Activated T-cell treated with anti-CD3 and anti-CD28 coated beads for 4 hours (primary cell): ENCODE measurements around the gene ADAMTSL3.
"Not testable (repeated sequence)": the region's sequence is repeated elsewhere in the genome, so short reads cannot be mapped to it uniquely, and the experiment has no call there.

ENCODE experiments used
- DNase-seq: peaks from one replicate; pipeline ENCODE4 v3.0.0-alpha.2; 2020

Gene ADAMTSL3

GRCh38 chr15:83993591-83993990 lies 339.7 kb downstream of the ADAMTSL3 start:
- no peak for DNase-seq

- no peak for DNase-seq
These were observed 344.6 kb downstream of the ADAMTSL3 start for GRCh38 chr15:83998486-83998885.

GRCh38 chr15:83999396-84000135 lies 345.6 kb downstream of the ADAMTSL3 start:
- no peak for DNase-seq

- no peak for DNase-seq
These were observed 347.1 kb downstream of the ADAMTSL3 start for GRCh38 chr15:84001037-84001436.

GRCh38 chr15:84001655-84002054 lies 347.7 kb downstream of the ADAMTSL3 start:
- DNase-seq: no peak

- DNase-seq: no peak
These were observed 350.0 kb downstream of the ADAMTSL3 start for GRCh38 chr15:84003791-84004503.

GRCh38 chr15:84006421-84006820 lies 352.5 kb downstream of the ADAMTSL3 start:
- no peak for DNase-seq

GRCh38 chr15:84009616-84010015 lies 355.7 kb downstream of the ADAMTSL3 start:
- DNase-seq: no peak

GRCh38 chr15:84010246-84010645 lies 356.3 kb downstream of the ADAMTSL3 start:
- no peak for DNase-seq

- no peak for DNase-seq
These were observed 362.4 kb downstream of the ADAMTSL3 start for GRCh38 chr15:84016371-84016770.

GRCh38 chr15:84022516-84022915 lies 368.6 kb downstream of the ADAMTSL3 start:
- no peak for DNase-seq

- DNase-seq: no peak
These were observed 369.7 kb downstream of the ADAMTSL3 start for GRCh38 chr15:84023636-84024035.

- DNase-seq: no peak
These were observed 380.1 kb downstream of the ADAMTSL3 start for GRCh38 chr15:84033793-84034553.

GRCh38 chr15:84034578-84035398 lies 380.9 kb downstream of the ADAMTSL3 start:
- no peak for DNase-seq

GRCh38 chr15:84035399-84035766 lies 381.5 kb downstream of the ADAMTSL3 start:
- DNase-seq: no peak

- no peak for DNase-seq
These were observed 383.4 kb downstream of the ADAMTSL3 start for GRCh38 chr15:84037301-84037700.

GRCh38 chr15:84042434-84043056 lies 388.6 kb downstream of the ADAMTSL3 start:
- DNase-seq: not testable (repeated sequence)

- DNase-seq: no peak
These were observed 392.2 kb downstream of the ADAMTSL3 start for GRCh38 chr15:84046064-84046637.

GRCh38 chr15:84049480-84049879 lies 395.6 kb downstream of the ADAMTSL3 start:
- DNase-seq: not testable (repeated sequence)

- DNase-seq: no peak
These were observed 396.2 kb downstream of the ADAMTSL3 start for GRCh38 chr15:84050076-84050475.

GRCh38 chr15:84051146-84051545 lies 397.2 kb downstream of the ADAMTSL3 start:
- not testable (repeated sequence) for DNase-seq

- DNase-seq: not testable (repeated sequence)
These were observed 400.6 kb downstream of the ADAMTSL3 start for GRCh38 chr15:84054544-84054943.
